WTC11 (cell line): Measurements from ENCODE around the gene PLIN5. TPM values are rescaled to one million over a fixed set of nuclear protein-coding genes. Genes with fewer than 3 reads are reported as not detected.

Experiments used
- ATAC-seq: fragments of 200-7000 bp; cut with Tn5 transposase; 2 replicates; pipeline ENCODE4 v1.10.0; 2021; ENCODE audit warnings: mild to moderate bottlenecking, moderate library complexity
- CTCF ChIA-PET: fragments of 300-600 bp; sonication (Branson Sonifier 250); formaldehyde crosslinking; loops from one replicate; lab custom pipeline; 2021; ENCODE audit warnings: antibody characterized with exemption; lab: Charles Lee
- POLR2A ChIA-PET: fragments of 350-600 bp; sonication (Branson Sonifier 250); formaldehyde crosslinking; loops from one replicate; lab custom pipeline; 2021; ENCODE audit warnings: antibody characterized with exemption; lab: Charles Lee
- DNase-seq: peaks from one replicate; pipeline ENCODE4 v3.0.0; 2021; ENCODE audit warnings: low spot score
- H3K27ac Mint-ChIP-seq: 2 replicates; pipeline ENCODE4 v1.8.0; 2021; ENCODE audit warnings: mixed read lengths
- H3K27me3 Mint-ChIP-seq: 2 replicates; pipeline ENCODE4 v1.8.0; 2021; ENCODE audit warnings: low read depth, mild to moderate bottlenecking, moderate library complexity, mixed read lengths
- H3K36me3 Mint-ChIP-seq: 2 replicates; pipeline ENCODE4 v1.8.0; 2021; ENCODE audit warnings: mixed read lengths
- H3K4me1 Mint-ChIP-seq: 2 replicates; pipeline ENCODE4 v1.8.0; 2022; ENCODE audit warnings: mixed read lengths
- H3K4me3 Mint-ChIP-seq: 2 replicates; pipeline ENCODE4 v1.8.0; 2021; ENCODE audit warnings: mild to moderate bottlenecking, moderate library complexity, mixed read lengths
- H3K9me3 Mint-ChIP-seq: 2 replicates; pipeline ENCODE4 v1.8.0; 2021; ENCODE audit warnings: mixed read lengths
- ELF4 ChIP-seq: sonication (generic); formaldehyde crosslinking; IDR thresholded peaks from 2 replicates; pipeline ENCODE4 v1.8.1; 2022; ENCODE audit warnings: low read depth, mild to moderate bottlenecking, moderate library complexity, missing genetic modification reagents
- EMX1 ChIP-seq: fragments of 250-450 bp; sonication (Bioruptor Pico); IDR thresholded peaks from 2 replicates; pipeline ENCODE4 v1.8.0; 2021; ENCODE audit warnings: mild to moderate bottlenecking
- ETV6 ChIP-seq: sonication (generic); formaldehyde crosslinking; IDR thresholded peaks from 2 replicates; pipeline ENCODE4 v1.8.1; 2022; ENCODE audit warnings: mild to moderate bottlenecking, missing genetic modification reagents
- FOXP1 ChIP-seq: sonication (generic); formaldehyde crosslinking; IDR thresholded peaks from 2 replicates; pipeline ENCODE4 v1.8.0; 2022; ENCODE audit warnings: missing genetic modification reagents, mild to moderate bottlenecking, moderate library complexity, borderline replicate concordance
- GABPB1 ChIP-seq: sonication (generic); formaldehyde crosslinking; IDR thresholded peaks from 2 replicates; pipeline ENCODE4 v1.8.1; 2023; ENCODE audit warnings: mild to moderate bottlenecking, missing genetic modification reagents
- GRHL2 ChIP-seq: fragments of 250-450 bp; sonication (Bioruptor Pico); IDR thresholded peaks from 2 replicates; pipeline ENCODE4 v1.8.0; 2022; ENCODE audit warnings: mild to moderate bottlenecking, moderate library complexity; ENCODE audit not compliant: insufficient replicate concordance, severe bottlenecking
- MXD4 ChIP-seq: fragments of 250-450 bp; sonication (Bioruptor Pico); IDR thresholded peaks from 2 replicates; pipeline ENCODE4 v1.8.0; 2021; ENCODE audit warnings: mild to moderate bottlenecking, moderate library complexity, borderline replicate concordance
- SOX15 ChIP-seq: fragments of 250-450 bp; sonication (Bioruptor Pico); IDR thresholded peaks from 2 replicates; pipeline ENCODE4 v1.9.0; 2021; ENCODE audit warnings: mild to moderate bottlenecking
- SP1 ChIP-seq: sonication (generic); formaldehyde crosslinking; conservative IDR thresholded peaks from 2 replicates; pipeline ENCODE4 v1.8.1; 2022; ENCODE audit warnings: missing genetic modification reagents
- total RNA-seq: library from RNA; stranded (reverse); gene quantifications from 3 replicates; pipeline ENCODE4 v1.2.3, GENCODE V29; 2021
- TF ChIP-seq, protein P1 (sequence below): sonication (generic); formaldehyde crosslinking; IDR thresholded peaks from 2 replicates; pipeline ENCODE4 v1.8.0; 2023; ENCODE audit warnings: mild to moderate bottlenecking, missing genetic modification reagents
- TF ChIP-seq, protein P2 (sequence below): sonication (generic); formaldehyde crosslinking; conservative IDR thresholded peaks from 2 replicates; pipeline ENCODE4 v1.8.1; 2022; ENCODE audit warnings: mild to moderate bottlenecking, missing genetic modification reagents
- TF ChIP-seq, protein P3 (sequence below): fragments of 250-450 bp; sonication (Bioruptor Pico); IDR thresholded peaks from 2 replicates; pipeline ENCODE4 v1.9.0; 2021; ENCODE audit warnings: moderate library complexity, mild to moderate bottlenecking, inconsistent platforms, borderline replicate concordance
- TF ChIP-seq, protein P4 (sequence below): sonication (generic); formaldehyde crosslinking; IDR thresholded peaks from 2 replicates; pipeline ENCODE4 v1.8.0; 2022; ENCODE audit warnings: mild to moderate bottlenecking, missing genetic modification reagents
- TF ChIP-seq, protein P5 (sequence below): fragments of 200-600 bp; IDR thresholded peaks from 2 replicates; pipeline ENCODE4 v1.8.0; 2022; ENCODE audit warnings: antibody characterized with exemption
- TF ChIP-seq, protein P6 (sequence below): sonication (generic); formaldehyde crosslinking; IDR thresholded peaks from 2 replicates; pipeline ENCODE4 v1.8.0; 2023; ENCODE audit warnings: missing genetic modification reagents
- TF ChIP-seq, protein P7 (sequence below): sonication (generic); formaldehyde crosslinking; IDR thresholded peaks from 2 replicates; pipeline ENCODE4 v1.8.1; 2023; ENCODE audit warnings: mild to moderate bottlenecking, missing genetic modification reagents, borderline replicate concordance
- TF ChIP-seq, protein P8 (sequence below): sonication (generic); formaldehyde crosslinking; IDR thresholded peaks from 2 replicates; pipeline ENCODE4 v1.8.0; 2022; ENCODE audit warnings: missing genetic modification reagents

PLIN5 gene
- total RNA-seq, 1 experiment from 2014 or later: 3.9 TPM

DNA sequence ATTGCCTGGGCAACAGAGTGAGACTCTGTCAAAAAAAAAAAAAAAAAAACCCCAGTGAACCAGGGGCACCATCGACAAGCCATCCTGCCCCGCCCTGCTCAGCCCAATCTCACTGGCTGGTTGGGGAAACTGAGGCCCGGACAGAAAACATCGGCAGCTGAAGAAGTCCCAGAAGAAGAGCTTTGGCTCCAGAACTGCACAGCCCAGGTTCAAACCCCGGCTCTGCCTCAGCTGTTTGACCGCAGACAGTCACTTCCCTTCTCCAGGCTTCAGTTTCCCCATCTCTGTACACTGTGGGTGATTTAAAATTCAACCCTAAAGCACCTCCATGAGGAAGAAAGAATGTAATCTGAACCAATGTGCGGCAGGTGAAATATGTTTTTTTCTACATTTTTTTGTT is 33.9 kb upstream of the PLIN5 start:
- ChIA-PET POLR2A (no interaction called here), CTCF (interaction anchor here (0.8 to 14.6 kb wide), 8 partner anchors 9 to 68 kb away, joined by 3 to 217 read pairs (median 24); no protein-coding TSS in a partner anchor)
- H3K4me1 Mint-ChIP-seq: peaks cover 2% of the 10 kb centered on the region; the same call in 1 of the 2 replicates

More for the DNA sequence above, 33.9 kb upstream of the PLIN5 start:
- Mint-ChIP-seq H3K27me3 (no peaks in the 10 kb centered on the region), H3K4me3 (no peak overlapping the region), H3K9me3 (no peaks in the 10 kb centered on the region), H3K36me3 (no peaks in the 10 kb centered on the region), H3K27ac (no peak overlapping the region)
- TF ChIP-seq, protein P1, sequence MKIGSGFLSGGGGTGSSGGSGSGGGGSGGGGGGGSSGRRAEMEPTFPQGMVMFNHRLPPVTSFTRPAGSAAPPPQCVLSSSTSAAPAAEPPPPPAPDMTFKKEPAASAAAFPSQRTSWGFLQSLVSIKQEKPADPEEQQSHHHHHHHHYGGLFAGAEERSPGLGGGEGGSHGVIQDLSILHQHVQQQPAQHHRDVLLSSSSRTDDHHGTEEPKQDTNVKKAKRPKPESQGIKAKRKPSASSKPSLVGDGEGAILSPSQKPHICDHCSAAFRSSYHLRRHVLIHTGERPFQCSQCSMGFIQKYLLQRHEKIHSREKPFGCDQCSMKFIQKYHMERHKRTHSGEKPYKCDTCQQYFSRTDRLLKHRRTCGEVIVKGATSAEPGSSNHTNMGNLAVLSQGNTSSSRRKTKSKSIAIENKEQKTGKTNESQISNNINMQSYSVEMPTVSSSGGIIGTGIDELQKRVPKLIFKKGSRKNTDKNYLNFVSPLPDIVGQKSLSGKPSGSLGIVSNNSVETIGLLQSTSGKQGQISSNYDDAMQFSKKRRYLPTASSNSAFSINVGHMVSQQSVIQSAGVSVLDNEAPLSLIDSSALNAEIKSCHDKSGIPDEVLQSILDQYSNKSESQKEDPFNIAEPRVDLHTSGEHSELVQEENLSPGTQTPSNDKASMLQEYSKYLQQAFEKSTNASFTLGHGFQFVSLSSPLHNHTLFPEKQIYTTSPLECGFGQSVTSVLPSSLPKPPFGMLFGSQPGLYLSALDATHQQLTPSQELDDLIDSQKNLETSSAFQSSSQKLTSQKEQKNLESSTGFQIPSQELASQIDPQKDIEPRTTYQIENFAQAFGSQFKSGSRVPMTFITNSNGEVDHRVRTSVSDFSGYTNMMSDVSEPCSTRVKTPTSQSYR (CRISPR knock-in tag): no peak
- TF ChIP-seq, protein P2, sequence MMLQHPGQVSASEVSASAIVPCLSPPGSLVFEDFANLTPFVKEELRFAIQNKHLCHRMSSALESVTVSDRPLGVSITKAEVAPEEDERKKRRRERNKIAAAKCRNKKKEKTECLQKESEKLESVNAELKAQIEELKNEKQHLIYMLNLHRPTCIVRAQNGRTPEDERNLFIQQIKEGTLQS (CRISPR knock-in tag): no peak
- TF ChIP-seq, protein P3, sequence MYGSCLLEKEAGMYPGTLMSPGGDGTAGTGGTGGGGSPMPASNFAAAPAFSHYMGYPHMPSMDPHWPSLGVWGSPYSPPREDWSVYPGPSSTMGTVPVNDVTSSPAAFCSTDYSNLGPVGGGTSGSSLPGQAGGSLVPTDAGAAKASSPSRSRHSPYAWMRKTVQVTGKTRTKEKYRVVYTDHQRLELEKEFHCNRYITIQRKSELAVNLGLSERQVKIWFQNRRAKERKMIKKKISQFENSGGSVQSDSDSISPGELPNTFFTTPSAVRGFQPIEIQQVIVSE (CRISPR knock-in tag): no peak
- TF ChIP-seq, protein P4, sequence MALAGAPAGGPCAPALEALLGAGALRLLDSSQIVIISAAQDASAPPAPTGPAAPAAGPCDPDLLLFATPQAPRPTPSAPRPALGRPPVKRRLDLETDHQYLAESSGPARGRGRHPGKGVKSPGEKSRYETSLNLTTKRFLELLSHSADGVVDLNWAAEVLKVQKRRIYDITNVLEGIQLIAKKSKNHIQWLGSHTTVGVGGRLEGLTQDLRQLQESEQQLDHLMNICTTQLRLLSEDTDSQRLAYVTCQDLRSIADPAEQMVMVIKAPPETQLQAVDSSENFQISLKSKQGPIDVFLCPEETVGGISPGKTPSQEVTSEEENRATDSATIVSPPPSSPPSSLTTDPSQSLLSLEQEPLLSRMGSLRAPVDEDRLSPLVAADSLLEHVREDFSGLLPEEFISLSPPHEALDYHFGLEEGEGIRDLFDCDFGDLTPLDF (CRISPR knock-in tag): no peak
- TF ChIP-seq GRHL2 (CRISPR knock-in tag) (no peak), ETV6 (no peak), ELF4 (CRISPR knock-in tag) (no peak), SOX15 (CRISPR knock-in tag) (no peak), EMX1 (CRISPR knock-in tag) (no peak), FOXP1 (CRISPR knock-in tag) (no peak), SP1 (CRISPR knock-in tag) (no peak), MXD4 (CRISPR knock-in tag) (no peak), GABPB1 (CRISPR knock-in tag) (no peak)
- TF ChIP-seq, protein P5, sequence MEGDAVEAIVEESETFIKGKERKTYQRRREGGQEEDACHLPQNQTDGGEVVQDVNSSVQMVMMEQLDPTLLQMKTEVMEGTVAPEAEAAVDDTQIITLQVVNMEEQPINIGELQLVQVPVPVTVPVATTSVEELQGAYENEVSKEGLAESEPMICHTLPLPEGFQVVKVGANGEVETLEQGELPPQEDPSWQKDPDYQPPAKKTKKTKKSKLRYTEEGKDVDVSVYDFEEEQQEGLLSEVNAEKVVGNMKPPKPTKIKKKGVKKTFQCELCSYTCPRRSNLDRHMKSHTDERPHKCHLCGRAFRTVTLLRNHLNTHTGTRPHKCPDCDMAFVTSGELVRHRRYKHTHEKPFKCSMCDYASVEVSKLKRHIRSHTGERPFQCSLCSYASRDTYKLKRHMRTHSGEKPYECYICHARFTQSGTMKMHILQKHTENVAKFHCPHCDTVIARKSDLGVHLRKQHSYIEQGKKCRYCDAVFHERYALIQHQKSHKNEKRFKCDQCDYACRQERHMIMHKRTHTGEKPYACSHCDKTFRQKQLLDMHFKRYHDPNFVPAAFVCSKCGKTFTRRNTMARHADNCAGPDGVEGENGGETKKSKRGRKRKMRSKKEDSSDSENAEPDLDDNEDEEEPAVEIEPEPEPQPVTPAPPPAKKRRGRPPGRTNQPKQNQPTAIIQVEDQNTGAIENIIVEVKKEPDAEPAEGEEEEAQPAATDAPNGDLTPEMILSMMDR: no peak
- TF ChIP-seq, protein P6, sequence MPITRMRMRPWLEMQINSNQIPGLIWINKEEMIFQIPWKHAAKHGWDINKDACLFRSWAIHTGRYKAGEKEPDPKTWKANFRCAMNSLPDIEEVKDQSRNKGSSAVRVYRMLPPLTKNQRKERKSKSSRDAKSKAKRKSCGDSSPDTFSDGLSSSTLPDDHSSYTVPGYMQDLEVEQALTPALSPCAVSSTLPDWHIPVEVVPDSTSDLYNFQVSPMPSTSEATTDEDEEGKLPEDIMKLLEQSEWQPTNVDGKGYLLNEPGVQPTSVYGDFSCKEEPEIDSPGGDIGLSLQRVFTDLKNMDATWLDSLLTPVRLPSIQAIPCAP (CRISPR knock-in tag): no peak
- TF ChIP-seq, protein P7, sequence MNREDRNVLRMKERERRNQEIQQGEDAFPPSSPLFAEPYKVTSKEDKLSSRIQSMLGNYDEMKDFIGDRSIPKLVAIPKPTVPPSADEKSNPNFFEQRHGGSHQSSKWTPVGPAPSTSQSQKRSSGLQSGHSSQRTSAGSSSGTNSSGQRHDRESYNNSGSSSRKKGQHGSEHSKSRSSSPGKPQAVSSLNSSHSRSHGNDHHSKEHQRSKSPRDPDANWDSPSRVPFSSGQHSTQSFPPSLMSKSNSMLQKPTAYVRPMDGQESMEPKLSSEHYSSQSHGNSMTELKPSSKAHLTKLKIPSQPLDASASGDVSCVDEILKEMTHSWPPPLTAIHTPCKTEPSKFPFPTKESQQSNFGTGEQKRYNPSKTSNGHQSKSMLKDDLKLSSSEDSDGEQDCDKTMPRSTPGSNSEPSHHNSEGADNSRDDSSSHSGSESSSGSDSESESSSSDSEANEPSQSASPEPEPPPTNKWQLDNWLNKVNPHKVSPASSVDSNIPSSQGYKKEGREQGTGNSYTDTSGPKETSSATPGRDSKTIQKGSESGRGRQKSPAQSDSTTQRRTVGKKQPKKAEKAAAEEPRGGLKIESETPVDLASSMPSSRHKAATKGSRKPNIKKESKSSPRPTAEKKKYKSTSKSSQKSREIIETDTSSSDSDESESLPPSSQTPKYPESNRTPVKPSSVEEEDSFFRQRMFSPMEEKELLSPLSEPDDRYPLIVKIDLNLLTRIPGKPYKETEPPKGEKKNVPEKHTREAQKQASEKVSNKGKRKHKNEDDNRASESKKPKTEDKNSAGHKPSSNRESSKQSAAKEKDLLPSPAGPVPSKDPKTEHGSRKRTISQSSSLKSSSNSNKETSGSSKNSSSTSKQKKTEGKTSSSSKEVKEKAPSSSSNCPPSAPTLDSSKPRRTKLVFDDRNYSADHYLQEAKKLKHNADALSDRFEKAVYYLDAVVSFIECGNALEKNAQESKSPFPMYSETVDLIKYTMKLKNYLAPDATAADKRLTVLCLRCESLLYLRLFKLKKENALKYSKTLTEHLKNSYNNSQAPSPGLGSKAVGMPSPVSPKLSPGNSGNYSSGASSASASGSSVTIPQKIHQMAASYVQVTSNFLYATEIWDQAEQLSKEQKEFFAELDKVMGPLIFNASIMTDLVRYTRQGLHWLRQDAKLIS (CRISPR knock-in tag): no peak
- TF ChIP-seq, protein P8, sequence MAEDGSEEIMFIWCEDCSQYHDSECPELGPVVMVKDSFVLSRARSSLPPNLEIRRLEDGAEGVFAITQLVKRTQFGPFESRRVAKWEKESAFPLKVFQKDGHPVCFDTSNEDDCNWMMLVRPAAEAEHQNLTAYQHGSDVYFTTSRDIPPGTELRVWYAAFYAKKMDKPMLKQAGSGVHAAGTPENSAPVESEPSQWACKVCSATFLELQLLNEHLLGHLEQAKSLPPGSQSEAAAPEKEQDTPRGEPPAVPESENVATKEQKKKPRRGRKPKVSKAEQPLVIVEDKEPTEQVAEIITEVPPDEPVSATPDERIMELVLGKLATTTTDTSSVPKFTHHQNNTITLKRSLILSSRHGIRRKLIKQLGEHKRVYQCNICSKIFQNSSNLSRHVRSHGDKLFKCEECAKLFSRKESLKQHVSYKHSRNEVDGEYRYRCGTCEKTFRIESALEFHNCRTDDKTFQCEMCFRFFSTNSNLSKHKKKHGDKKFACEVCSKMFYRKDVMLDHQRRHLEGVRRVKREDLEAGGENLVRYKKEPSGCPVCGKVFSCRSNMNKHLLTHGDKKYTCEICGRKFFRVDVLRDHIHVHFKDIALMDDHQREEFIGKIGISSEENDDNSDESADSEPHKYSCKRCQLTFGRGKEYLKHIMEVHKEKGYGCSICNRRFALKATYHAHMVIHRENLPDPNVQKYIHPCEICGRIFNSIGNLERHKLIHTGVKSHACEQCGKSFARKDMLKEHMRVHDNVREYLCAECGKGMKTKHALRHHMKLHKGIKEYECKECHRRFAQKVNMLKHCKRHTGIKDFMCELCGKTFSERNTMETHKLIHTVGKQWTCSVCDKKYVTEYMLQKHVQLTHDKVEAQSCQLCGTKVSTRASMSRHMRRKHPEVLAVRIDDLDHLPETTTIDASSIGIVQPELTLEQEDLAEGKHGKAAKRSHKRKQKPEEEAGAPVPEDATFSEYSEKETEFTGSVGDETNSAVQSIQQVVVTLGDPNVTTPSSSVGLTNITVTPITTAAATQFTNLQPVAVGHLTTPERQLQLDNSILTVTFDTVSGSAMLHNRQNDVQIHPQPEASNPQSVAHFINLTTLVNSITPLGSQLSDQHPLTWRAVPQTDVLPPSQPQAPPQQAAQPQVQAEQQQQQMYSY: no peak
- DNase-seq (no peak), ATAC-seq (no peak)
